Ishikawa (cell line): ENCODE data around the gene RORC.
A peak's percentile ranks its signal among the peaks of the same experiment; 100 is the strongest.

Experiments used
- CEBPB ChIP-seq: IDR thresholded peaks from 2 replicates; pipeline ENCODE4 v1.6.1; 2012
- CREB1 ChIP-seq: IDR thresholded peaks from 2 replicates; pipeline ENCODE4 v1.6.1; 2012; ENCODE audit warnings: low read depth
- EGR1 ChIP-seq: IDR thresholded peaks from 2 replicates; pipeline ENCODE4 v1.6.1; 2012
- EP300 ChIP-seq: IDR thresholded peaks from 2 replicates; pipeline ENCODE4 v1.6.1; 2012; ENCODE audit warnings: borderline replicate concordance
- FOXM1 ChIP-seq: IDR thresholded peaks from 2 replicates; pipeline ENCODE4 v1.6.1; 2012; ENCODE audit warnings: low read depth, borderline replicate concordance
- NFIC ChIP-seq: IDR thresholded peaks from 2 replicates; pipeline ENCODE4 v1.6.1; 2012
- RAD21 ChIP-seq: IDR thresholded peaks from 2 replicates; pipeline ENCODE4 v1.6.1; 2012; ENCODE audit warnings: low read depth
- TAF1 ChIP-seq: IDR thresholded peaks from 2 replicates; pipeline ENCODE4 v1.6.1; 2012; ENCODE audit warnings: low read depth, mild to moderate bottlenecking
- TCF12 ChIP-seq: IDR thresholded peaks from 2 replicates; pipeline ENCODE4 v1.6.1; 2012; ENCODE audit warnings: low read depth
- TEAD4 ChIP-seq: IDR thresholded peaks from 2 replicates; pipeline ENCODE4 v1.6.1; 2012
- YY1 ChIP-seq: IDR thresholded peaks from 2 replicates; pipeline ENCODE4 v1.6.1; 2012; ENCODE audit warnings: low read depth
- ZBTB7A ChIP-seq: IDR thresholded peaks from 2 replicates; pipeline ENCODE4 v1.6.1; 2012; ENCODE audit warnings: low read depth
- TF ChIP-seq, protein P1 (sequence below): IDR thresholded peaks from 2 replicates; pipeline ENCODE4 v1.6.1; 2012
- TF ChIP-seq, protein P2 (sequence below): IDR thresholded peaks from 2 replicates; pipeline ENCODE4 v1.6.1; 2012
- TF ChIP-seq, protein P3 (sequence below): IDR thresholded peaks from 2 replicates; pipeline ENCODE4 v1.6.1; 2012; ENCODE audit warnings: low read depth, mild to moderate bottlenecking

Gene RORC

DNA sequence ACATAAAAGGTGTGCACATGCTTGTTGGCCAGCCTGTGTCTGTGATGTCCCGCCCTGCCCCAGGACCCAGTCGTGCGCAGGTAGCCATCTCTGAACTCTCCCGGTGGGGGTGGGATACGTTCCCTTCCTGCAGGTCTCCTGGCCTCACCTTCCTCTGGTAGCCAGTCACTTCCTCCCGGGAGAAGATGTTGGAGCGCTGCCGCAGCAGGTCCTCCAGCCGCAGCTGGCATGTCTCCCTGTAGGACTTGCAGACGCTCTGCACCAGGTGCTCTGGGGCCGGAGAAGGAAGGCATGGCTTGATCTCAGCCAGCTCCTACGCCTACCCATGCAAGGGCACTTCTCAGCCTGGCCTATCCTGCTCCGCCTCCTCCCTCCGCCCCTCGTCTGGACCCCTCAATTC, 17.2 kb downstream of the RORC start:
- TF ChIP-seq TAF1: no peak
- TF ChIP-seq TEAD4: no peak
- TF ChIP-seq, protein P1, sequence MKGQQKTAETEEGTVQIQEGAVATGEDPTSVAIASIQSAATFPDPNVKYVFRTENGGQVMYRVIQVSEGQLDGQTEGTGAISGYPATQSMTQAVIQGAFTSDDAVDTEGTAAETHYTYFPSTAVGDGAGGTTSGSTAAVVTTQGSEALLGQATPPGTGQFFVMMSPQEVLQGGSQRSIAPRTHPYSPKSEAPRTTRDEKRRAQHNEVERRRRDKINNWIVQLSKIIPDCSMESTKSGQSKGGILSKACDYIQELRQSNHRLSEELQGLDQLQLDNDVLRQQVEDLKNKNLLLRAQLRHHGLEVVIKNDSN: no peak
- TF ChIP-seq ZBTB7A: no peak

DNA sequence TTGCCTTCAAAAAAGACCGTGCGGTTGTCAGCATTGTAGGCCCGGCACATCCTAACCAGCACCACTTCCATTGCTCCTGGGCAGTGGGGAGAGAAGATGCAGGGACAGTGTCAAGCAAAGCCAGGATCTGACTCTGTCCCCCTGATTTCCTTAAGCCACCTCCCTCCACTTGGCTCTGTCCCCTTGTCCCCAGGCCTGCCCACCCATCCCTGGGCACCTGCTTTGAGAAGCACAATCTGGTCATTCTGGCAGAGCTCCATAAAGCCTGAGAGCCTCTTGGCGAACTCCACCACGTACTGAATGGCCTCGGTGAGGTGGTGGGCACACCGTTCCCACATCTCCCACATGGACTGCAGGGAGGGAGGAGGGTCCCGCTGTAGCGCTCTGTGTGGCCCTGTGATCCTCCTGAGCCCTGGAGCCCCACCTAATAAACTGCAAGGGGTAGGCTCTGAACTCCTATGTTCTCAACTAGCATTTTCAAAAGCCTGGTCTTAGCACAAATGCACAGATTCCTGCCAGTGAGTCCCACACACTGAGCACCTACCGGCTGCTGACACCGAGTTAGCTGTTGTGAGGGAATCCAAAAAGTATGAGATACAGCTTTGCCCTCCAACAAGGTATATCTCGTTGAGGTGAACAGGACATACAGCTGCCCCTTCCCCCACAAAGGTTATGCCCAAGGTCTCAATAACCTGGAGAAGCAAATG, 18.2 kb downstream of the RORC start:
- TF ChIP-seq RAD21: no peak
- TF ChIP-seq ZBTB7A: no peak
- TF ChIP-seq, protein P1: no peak
- TF ChIP-seq TCF12: no peak
- no peak for TF ChIP-seq EGR1
- no peak for TF ChIP-seq EP300
- no peak for TF ChIP-seq TEAD4
- TF ChIP-seq TAF1: no peak
- no peak for TF ChIP-seq CREB1
- TF ChIP-seq, protein P2, sequence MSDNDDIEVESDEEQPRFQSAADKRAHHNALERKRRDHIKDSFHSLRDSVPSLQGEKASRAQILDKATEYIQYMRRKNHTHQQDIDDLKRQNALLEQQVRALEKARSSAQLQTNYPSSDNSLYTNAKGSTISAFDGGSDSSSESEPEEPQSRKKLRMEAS: no peak
- no peak for TF ChIP-seq YY1
- TF ChIP-seq, protein P3, sequence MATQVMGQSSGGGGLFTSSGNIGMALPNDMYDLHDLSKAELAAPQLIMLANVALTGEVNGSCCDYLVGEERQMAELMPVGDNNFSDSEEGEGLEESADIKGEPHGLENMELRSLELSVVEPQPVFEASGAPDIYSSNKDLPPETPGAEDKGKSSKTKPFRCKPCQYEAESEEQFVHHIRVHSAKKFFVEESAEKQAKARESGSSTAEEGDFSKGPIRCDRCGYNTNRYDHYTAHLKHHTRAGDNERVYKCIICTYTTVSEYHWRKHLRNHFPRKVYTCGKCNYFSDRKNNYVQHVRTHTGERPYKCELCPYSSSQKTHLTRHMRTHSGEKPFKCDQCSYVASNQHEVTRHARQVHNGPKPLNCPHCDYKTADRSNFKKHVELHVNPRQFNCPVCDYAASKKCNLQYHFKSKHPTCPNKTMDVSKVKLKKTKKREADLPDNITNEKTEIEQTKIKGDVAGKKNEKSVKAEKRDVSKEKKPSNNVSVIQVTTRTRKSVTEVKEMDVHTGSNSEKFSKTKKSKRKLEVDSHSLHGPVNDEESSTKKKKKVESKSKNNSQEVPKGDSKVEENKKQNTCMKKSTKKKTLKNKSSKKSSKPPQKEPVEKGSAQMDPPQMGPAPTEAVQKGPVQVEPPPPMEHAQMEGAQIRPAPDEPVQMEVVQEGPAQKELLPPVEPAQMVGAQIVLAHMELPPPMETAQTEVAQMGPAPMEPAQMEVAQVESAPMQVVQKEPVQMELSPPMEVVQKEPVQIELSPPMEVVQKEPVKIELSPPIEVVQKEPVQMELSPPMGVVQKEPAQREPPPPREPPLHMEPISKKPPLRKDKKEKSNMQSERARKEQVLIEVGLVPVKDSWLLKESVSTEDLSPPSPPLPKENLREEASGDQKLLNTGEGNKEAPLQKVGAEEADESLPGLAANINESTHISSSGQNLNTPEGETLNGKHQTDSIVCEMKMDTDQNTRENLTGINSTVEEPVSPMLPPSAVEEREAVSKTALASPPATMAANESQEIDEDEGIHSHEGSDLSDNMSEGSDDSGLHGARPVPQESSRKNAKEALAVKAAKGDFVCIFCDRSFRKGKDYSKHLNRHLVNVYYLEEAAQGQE: no peak
- no peak for TF ChIP-seq NFIC
- TF ChIP-seq CEBPB: no peak
- no peak for TF ChIP-seq FOXM1

DNA sequence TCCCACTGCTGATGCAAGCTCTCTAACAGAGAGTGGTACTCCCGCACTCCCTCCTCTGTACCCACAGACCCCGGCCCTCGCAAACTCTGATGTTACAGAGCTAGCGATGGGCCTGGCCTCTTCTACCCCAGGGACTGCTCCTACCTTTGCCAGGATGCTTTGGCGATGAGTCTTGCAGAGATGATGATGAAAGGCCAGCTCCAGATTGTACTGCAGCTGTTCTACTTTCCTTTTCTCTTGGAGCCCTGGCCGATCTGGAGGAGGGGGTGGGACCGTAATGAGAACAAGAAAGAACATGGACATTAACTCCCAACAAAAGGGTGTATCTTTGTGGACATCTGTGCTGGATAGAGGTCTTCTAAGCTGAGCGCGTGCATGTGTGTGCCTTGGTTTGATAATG, 20.4 kb downstream of the RORC start:
- no peak for TF ChIP-seq ZBTB7A
- TF ChIP-seq, protein P1: no peak
- TF ChIP-seq CEBPB: no peak
- no peak for TF ChIP-seq NFIC
- no peak for TF ChIP-seq EGR1
- TF ChIP-seq, protein P3: no peak
- TF ChIP-seq TEAD4: no peak
- TF ChIP-seq TCF12: no peak
- no peak for TF ChIP-seq TAF1

DNA sequence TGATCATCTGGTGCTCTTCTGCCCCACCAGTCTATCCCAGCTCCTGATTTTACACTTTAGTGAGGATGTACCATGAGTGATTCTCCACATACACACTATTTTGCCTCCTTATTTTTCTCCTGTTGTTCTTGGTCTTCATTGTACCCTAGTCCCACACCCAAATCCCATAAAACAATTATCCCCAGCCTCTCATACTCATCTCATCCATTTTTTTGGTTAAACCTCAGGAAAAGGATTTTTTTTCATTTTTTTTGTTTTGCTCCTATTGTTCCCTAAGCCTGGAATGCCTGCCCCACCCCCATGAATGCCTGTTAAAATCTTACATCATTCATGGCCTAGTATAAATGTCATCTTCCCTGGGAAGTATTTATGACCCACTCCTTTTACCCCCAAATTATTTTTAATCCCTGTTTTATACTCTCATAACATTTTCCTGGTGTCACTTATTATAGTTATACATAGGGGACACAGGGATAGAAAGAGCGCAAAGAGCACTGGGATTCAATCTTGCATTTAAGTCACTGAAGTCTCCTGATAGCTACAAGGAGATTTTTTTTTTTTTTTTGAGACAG, 21.5 kb downstream of the RORC start:
- TF ChIP-seq EGR1 (no peak), TEAD4 (peak; percentile 30; the same call in 1 of the 2 replicates)

DNA sequence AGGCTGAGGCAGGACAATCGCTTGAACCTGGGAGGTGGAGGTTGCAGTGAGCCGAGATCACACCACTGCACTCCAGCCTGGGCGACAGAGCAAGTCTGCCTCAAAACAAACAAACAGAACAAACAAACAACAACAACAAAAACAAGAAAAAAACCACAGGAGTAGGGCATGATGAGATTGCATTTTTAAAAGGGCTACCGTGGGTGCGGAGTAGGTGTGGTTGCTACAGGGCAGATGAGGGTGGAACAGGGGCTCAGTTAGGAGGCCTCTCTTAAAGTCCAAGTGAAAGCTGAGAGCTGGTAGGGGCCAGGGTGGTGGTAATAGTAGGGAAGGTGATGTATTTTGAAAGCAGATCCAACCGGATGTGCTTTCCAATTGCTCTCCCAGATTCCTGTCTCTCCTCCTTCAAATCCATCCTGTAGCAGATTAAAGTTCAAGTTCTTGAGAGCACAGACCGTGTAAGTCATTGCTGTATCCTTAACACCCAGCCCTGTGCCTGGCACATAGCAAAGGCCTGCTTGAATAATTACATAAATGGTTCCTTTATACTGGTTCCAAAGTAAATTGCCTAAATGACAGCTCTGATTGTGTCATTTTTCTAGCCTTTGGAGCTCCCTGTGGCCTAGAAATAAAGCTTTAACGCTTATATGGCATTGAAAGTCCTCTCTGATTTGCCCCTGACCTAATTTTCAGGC, 22.2 kb downstream of the RORC start:
- TF ChIP-seq, protein P1: no peak
- no peak for TF ChIP-seq TEAD4
- TF ChIP-seq CEBPB: peak; percentile 68
- no peak for TF ChIP-seq FOXM1
- TF ChIP-seq TAF1: no peak
- TF ChIP-seq YY1: no peak

DNA sequence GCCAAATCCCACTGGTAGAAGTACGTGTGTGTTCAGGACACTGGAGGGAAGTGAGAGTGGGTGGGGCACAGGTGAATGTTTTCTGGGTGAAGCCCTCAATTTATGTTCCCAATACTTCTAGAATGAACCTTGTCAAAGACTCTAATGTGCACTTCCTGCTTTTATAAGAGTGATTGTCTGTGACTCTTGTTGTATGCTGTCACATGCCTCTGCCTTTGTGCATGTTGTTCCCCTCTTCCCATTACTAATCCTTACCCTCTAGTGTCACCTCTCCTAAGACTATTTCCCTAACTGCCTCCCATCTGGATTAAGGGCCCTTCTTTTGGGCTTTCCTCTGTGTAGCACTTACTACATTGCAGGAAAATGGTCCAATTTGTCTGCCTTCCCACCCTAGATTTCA, 23.8 kb downstream of the RORC start:
- TF ChIP-seq, protein P2: no peak
- TF ChIP-seq EP300 (no peak), TEAD4 (no peak), TAF1 (no peak), EGR1 (no peak)
